Omental fat pad (tissue), 4 donors: ENCODE data around the gene ANKRD44. TPM values are rescaled to one million over a fixed set of nuclear protein-coding genes. Genes with fewer than 3 reads are reported as not detected.
A peak's percentile ranks its signal among the peaks of the same experiment; 100 is the strongest.

Experiments used
- ATAC-seq: fragments of 150-250 bp; one replicate; pipeline ENCODE4 v1.9.1; 2016; ENCODE audit warnings: mild to moderate bottlenecking, moderate library complexity; ENCODE audit not compliant: low FRiP score
- DNase-seq: peaks from one replicate; pipeline ENCODE4 v3.0.0-alpha.2; 2019; ENCODE audit warnings: low spot score
- total RNA-seq, 4 donors: library from RNA; depleted of rRNA; stranded (reverse); fragments of >200 nt; gene quantifications; one replicate each; pipeline ENCODE4 v1.1.0, GENCODE V29; 2016
- TF ChIP-seq, protein P1 (sequence below), 3 donors: fragments of 450-650 bp; IDR thresholded peaks; one replicate each; pipeline ENCODE4 v1.5.1; 2016 to 2017; ENCODE audit warnings: antibody characterized with exemption in 3 of 3, mild to moderate bottlenecking in 3 of 3, moderate library complexity in 2 of 3

Gene ANKRD44
- total RNA-seq, 4 donors from 2014 or later: 18.4 to 56.3 (median 30.1) TPM

- peak; percentile 6 for ATAC-seq
- TF ChIP-seq, protein P1, sequence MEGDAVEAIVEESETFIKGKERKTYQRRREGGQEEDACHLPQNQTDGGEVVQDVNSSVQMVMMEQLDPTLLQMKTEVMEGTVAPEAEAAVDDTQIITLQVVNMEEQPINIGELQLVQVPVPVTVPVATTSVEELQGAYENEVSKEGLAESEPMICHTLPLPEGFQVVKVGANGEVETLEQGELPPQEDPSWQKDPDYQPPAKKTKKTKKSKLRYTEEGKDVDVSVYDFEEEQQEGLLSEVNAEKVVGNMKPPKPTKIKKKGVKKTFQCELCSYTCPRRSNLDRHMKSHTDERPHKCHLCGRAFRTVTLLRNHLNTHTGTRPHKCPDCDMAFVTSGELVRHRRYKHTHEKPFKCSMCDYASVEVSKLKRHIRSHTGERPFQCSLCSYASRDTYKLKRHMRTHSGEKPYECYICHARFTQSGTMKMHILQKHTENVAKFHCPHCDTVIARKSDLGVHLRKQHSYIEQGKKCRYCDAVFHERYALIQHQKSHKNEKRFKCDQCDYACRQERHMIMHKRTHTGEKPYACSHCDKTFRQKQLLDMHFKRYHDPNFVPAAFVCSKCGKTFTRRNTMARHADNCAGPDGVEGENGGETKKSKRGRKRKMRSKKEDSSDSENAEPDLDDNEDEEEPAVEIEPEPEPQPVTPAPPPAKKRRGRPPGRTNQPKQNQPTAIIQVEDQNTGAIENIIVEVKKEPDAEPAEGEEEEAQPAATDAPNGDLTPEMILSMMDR (IDR thresholded peaks at IDR 0.05): no peak
- no peak for DNase-seq
Measured at GRCh38 chr2:197179744-197180498, 130.7 kb downstream of the ANKRD44 start.

GRCh38 chr2:197176522-197176921, 134.1 kb downstream of the ANKRD44 start:
- DNase-seq: no peak

DNA sequence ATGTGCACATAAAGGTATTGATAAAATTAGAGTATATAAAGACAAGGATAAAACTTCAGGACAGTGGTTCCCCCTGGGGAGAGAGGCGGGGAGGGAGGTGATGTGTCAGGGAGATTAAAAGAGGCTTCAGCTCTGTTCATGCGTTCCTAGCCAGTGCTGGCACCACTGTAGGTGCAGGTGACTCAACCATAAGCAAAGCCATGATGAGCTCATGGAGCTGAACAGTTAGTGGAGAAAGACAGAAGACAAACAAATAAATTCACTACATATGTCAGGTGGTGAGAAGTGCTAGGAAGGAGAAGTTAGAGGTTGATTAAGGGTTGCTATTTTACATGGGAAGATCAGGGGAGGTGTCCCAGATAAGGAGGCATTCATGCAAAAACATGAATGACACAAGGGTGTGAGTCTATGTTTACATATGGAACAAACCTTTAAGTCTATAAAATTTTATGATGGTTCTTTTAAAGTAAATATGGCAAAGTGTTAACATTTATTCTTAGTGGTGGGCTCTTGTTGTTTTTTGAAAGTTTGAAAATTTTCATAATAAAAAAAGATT, 136.0 kb downstream of the ANKRD44 start:
- no peak for ATAC-seq
- DNase-seq: no peak
- TF ChIP-seq, protein P1 (IDR thresholded peaks at IDR 0.05): no peak

More at GRCh38 chr2:197176522-197176921, 134.1 kb downstream of the ANKRD44 start:
- TF ChIP-seq, protein P1 (IDR thresholded peaks at IDR 0.05): no peak
- ATAC-seq: no peak

DNA sequence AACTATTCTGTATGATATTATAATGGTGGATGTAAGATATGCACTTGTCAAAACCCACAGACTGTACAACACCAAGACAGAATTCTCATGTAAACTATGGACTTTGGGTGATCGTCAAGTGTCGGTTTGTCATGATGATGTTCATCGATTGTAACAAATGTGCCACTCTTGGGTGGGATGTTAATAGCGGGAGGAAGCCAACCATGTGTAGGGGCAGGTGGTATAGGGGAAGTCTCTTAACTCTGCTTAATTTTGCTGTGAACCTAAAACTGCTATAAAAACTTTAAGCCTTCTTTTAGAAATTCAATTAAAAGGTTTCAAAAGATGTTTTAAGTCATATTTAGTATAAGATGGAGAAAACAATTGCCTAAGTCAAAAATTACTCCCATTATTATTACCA, 139.0 kb downstream of the ANKRD44 start:
- TF ChIP-seq, protein P1 (IDR thresholded peaks at IDR 0.05): no peak
- ATAC-seq: no peak
- no peak for DNase-seq

DNA sequence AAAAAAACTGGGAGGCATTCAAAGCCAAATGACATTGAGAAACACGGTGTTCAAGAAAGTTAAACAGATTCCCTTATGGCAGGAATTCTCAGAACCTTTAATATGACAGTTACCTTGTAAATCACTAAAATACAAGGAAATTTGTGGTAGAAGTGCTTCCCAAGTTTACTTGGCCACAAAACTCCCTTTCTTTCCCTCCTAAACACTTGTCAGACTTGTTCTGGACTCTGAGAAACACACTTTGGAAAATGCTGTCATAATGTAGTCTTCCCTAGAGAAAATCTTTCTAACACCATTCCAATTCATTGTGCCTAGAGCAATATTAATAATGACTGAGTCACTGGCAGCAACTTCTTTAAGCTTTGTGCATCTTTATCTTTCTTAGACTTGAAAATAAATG, 140.4 kb downstream of the ANKRD44 start:
- no peak for ATAC-seq

DNA sequence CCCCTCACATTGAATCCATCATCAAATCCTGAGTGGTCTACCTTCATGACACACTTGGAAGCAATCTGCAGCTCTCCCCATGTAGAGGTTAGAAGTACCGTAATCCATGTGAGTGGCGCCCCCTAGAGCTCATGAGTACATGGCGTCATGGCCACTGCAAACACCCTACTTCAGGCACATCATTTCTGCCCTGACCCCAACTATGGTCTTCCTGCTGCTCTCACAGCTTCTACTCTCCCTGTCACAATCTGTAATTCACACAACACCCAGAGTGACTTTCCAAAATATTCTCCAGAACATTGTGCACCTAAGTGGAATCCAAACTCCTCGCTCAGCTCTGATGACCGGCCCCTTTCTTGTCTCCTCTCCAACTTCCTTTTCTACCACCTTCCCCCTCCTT, 141.9 kb downstream of the ANKRD44 start:
- TF ChIP-seq, protein P1 (IDR thresholded peaks at IDR 0.05): no peak
- no peak for ATAC-seq
- DNase-seq: peak; percentile 60

More for the DNA sequence above, 140.4 kb downstream of the ANKRD44 start:
- no peak for DNase-seq
- TF ChIP-seq, protein P1 (IDR thresholded peaks at IDR 0.05): no peak
